GM12873 (cell line): ENCODE results near the gene UBE3C.

Experiments used
- CTCF ChIP-seq: IDR thresholded peaks from 2 replicates; pipeline ENCODE4 v1.5.1; 2012; ENCODE audit warnings: low read depth, mild to moderate bottlenecking, moderate library complexity, low read length, control low read depth; ENCODE audit not compliant: insufficient read depth; ENCODE audit errors: missing control alignments

The UBE3C gene

DNA sequence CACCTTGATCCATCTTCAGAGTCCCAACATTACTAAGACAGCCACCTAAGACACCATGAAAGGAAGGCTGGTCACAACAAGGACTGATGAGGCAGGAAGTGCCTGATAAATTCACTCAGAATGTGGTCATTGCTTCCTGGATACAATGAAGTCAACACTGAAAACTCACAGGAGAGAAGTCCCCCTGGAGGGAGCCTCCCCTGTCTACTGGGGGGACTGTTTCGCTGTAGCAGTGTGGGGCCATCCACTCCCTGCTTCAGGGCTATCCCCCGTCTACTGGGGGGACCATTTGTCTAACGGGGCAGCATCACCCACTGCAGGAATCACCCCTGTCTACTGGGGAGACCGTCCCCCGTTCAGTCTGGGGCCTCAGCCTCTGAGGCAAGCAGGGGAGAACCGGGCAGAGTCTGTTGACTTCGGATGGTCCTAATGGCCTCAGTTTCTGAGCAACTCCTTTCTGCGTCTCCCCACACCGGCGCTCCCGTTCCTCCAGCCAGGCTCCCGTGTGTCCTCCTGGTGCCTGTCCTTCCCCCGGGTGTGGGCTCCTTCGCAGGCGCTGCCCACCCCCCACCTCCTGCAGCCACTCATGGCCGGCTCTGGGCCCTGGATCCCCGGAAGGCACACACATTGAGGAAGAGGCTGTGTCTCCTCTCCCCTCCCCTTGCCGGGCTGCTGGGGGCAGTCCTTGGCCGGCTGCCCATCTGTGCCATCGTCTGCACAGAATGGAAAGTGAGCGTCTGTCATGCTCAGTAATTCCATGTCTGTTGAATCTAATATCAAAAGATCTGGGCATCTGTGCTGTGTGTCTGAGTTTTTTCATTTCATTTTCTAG, 138.2 kb downstream of the UBE3C start:
- TF ChIP-seq CTCF, result no peak

DNA sequence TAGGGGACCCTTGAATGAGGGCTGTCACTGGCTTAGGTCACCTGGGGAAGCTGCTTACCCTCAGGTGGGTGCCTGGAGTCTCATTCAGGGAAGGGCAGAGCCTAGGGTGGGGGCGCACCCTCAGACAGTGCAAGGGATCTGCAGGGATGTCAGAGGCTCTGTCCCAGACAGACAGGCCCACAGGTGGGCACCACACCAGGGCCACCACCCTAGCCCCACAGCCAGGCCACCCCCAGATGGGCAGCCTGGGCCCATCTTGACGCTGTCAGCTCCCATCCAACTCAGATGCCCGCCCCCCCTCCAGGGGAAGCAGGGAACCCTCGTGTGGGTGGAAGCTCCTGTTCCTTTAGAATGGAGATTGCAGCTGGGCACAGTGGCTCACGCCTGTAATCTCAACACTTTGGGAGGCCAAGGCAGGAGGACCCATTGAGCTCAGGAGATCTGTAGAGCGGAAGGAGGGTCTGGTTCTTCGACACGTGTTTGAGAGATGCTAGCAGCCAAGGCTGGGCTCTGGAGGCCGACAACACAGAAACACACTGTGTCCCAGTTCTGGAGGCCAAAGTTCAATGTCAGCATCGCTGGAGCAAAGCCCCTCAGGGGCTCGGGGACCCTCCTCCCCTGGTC, 139.6 kb downstream of the UBE3C start:
- TF ChIP-seq CTCF, result no peak

GRCh38 chr7:157278791-157279724, 140.3 kb downstream of the UBE3C start:
- TF ChIP-seq CTCF, result no peak

GRCh38 chr7:157279741-157280215, 141.1 kb downstream of the UBE3C start:
- no peak for TF ChIP-seq CTCF

- TF ChIP-seq CTCF, result no peak
These were observed 141.6 kb downstream of the UBE3C start for GRCh38 chr7:157280216-157280841.

DNA sequence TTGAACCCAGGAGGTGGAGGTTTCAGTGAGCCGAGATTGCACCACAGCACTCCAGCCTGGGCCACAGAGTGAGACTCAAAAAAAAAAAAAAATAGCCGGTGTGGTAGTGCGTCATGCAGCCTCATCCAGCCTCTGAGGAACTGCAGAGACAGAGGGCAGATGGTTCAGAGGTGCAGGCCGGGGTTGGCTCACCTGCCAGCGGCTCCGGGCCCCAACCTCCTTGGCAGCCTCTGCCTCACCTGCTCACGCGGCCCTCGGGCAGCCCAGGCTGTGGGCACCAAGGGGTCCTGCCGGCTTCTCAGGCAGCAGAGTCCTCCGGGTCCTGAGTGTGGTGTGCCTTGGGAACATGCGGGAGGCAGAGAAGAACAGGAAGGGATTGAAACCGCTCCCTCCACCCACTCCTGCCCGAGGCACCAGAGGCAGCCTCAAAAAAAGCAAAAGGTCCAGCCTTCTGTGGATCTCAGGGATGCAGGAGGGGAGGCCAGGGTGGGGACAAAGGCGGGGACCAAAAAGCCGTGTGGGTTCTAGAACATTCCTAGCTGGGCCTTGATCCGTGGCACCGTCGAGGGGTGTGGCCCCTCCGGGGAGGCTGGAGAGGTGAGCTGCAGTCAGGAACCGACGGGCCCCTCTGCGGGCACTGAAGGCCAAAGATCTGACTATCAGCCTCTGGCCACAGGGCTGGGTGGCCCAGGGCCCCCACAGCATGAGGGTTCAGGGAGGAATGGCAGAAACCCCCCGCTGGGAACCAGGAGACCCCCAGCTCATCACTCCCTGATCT, 142.7 kb downstream of the UBE3C start:
- TF ChIP-seq CTCF, result no peak
